ENCODE measurements around the gene PNRC2. TPM values are rescaled to one million over a fixed set of nuclear protein-coding genes. Genes with fewer than 3 reads are reported as not detected.
A peak's percentile ranks its signal among the peaks of the same experiment; 100 is the strongest.

Gene PNRC2
- total and polyA plus RNA-seq, 10 of the 15 experiments (the other 5 are each of a cell fraction or from before 2014, with no cell fraction given): 106 to 205 (median 163) TPM

DNA sequence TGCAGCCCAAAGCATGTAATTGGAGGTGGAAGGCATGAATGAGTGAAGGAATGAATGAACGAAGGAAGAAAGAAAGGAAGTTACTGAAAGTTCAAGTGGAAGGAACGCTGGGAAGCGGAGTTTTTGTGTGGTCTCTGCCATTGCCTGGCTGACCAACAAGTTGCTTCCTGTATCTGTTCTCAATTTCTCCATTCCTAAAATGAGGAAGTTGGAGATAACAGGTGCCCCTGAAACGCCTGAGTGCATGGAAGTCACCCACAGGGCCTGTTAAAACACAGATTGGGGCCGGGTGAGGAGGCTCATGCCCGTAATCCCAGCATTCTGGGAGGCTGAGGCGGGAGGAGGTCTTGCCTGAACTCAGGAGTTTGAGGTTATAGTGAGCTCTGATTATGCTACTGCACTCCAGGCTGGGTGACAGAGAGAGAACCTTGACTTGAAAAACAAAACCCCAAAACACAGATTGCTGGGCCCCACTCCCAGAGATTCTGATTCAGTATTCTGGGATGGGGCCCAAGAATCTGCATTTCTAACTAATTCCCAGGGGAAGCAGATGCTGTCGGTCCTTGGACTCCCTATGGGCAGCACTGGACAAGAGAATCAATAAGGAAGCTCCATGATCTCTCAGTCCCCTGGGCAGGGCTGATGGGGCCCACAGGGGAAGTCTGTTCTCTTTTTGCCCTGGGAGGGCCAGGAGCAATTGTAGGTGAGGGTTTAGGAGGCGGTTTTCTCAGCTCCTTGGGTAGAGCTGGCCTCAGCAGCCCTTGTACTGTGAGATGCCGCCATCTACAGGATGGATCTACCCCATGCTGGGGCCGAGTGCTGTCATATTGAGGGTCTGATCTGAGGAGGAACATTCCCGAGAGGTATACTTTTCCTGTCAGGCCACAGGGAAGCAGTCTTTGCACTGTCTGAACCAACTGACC is 43.2 kb upstream of the PNRC2 start (continued):
- TF ChIP-seq TCF7 (IDR thresholded peaks at IDR 0.05; ENCODE audit: borderline replicate concordance): no peak
- peak; percentile 58; the same call in 1 of the 2 replicates for TF ChIP-seq NBN (IDR thresholded peaks at IDR 0.05)
- peak; percentile 85 for TF ChIP-seq IKZF1 (conservative IDR thresholded peaks at IDR 0.05)
- TF ChIP-seq RAD21 (IDR thresholded peaks at IDR 0.05; ENCODE audit: insufficient read depth, low read depth, low read length): peak; percentile 96
- TF ChIP-seq RB1 (IDR thresholded peaks at IDR 0.05; ENCODE audit: borderline replicate concordance): no peak
- no peak for TF ChIP-seq CREM (IDR thresholded peaks at IDR 0.05; ENCODE audit: low read depth)
- TF ChIP-seq KLF5 (IDR thresholded peaks at IDR 0.05; ENCODE audit: partially characterized antibody): no peak
- TF ChIP-seq SIN3A (IDR thresholded peaks at IDR 0.05; ENCODE audit: low read depth, low read length): no peak
- no peak for TF ChIP-seq ZSCAN29 (IDR thresholded peaks at IDR 0.05)
- TF ChIP-seq FOXM1 (IDR thresholded peaks at IDR 0.05; ENCODE audit: low read depth, low read length): no peak
- no peak for TF ChIP-seq SUPT20H (IDR thresholded peaks at IDR 0.05; ENCODE audit: borderline replicate concordance, control insufficient read depth, low read depth, low read length)
- TF ChIP-seq CHD2 (IDR thresholded peaks at IDR 0.05; ENCODE audit: borderline replicate concordance, low read depth, low read length): no peak
- TF ChIP-seq BCLAF1 (IDR thresholded peaks at IDR 0.05): no peak
- TF ChIP-seq STAT1 (conservative IDR thresholded peaks at IDR 0.05): 0 out of 2 replicates have a peak, but pooled peaks have one; percentile 65
- no peak for TF ChIP-seq EP300 (IDR thresholded peaks at IDR 0.05; ENCODE audit: borderline replicate concordance in 1 of 2, control insufficient read depth in 1 of 2, low read depth in 2 of 2, low read length in 2 of 2)
- TF ChIP-seq MYB (IDR thresholded peaks at IDR 0.05; ENCODE audit: borderline replicate concordance, low read depth, low read length): no peak
- no peak for TF ChIP-seq ZZZ3 (IDR thresholded peaks at IDR 0.05; ENCODE audit: control insufficient read depth, insufficient read length, low read depth)
- peak; percentile 74; the same call in 1 of the 2 replicates for TF ChIP-seq EED (IDR thresholded peaks at IDR 0.05; ENCODE audit: low read depth)
- TF ChIP-seq CBX3 (IDR thresholded peaks at IDR 0.05; ENCODE audit: borderline replicate concordance, low read depth): no peak
- TF ChIP-seq ZBTB33 (IDR thresholded peaks at IDR 0.05): no peak
- TF ChIP-seq SMAD5 (IDR thresholded peaks at IDR 0.05; ENCODE audit: low read depth): no peak
- TF ChIP-seq CBFB (IDR thresholded peaks at IDR 0.05; ENCODE audit: low read depth): peak; percentile 45; the same call in 1 of the 2 replicates
- no peak for TF ChIP-seq HDAC6 (IDR thresholded peaks at IDR 0.05; ENCODE audit: unreplicated experiment)
- no peak for TF ChIP-seq SP1 (IDR thresholded peaks at IDR 0.05; ENCODE audit: low read depth, low read length)
- TF ChIP-seq HCFC1 (IDR thresholded peaks at IDR 0.05; ENCODE audit: low read length): no peak
- peak; percentile 26 for TF ChIP-seq FOS (IDR thresholded peaks at IDR 0.05; ENCODE audit: borderline replicate concordance, extremely low read depth, insufficient read length)
- TF ChIP-seq CREB1 (IDR thresholded peaks at IDR 0.05; ENCODE audit: low read depth): no peak
- TF ChIP-seq NFYB (IDR thresholded peaks at IDR 0.05; ENCODE audit: insufficient read depth, low read depth, low read length): no peak
